ENCODE data around the gene GPR4. TPM values are rescaled to one million over a fixed set of nuclear protein-coding genes. Genes with fewer than 3 reads are reported as not detected.

Gene GPR4
- total RNA-seq, 1 donor from 2014 or later = 5.1 TPM

DNA sequence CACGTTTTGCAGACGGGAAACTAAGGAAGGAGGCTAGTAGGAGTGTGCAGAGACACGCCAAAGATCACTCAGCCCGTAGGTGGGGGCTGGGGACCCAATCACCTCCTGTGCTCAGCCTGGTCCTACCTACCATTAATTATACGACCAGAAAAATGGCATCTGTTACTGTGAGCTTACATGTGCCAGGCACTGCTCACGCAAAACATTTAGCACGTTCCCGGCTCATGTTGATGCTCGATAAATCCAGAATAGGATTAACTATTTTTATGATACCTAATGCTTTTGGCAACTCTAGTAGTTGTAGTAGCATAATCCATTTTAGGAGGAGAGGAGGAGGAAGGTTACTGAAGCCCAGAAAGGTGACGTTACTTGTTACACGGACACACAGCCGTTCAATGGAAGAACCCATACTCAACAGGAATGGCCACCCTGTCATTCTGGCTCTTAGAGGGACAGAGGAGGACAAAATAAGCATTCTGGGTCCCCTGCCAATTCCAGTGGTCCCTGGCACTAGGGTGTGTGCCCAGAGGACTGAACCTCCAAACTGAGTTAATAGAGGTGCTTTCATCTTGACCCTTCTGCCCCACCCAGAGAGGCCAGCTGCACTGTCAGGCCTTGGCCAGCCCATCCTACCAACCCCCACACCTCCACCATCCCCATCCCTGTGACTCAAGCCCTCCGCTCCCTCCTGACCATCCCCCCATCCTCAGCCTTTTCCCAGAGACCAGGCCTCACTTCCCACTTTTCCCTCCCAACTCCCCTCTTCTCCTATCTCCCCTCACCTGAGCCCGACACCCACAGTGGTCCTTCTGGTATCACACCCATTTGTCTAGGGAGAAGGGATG, 42.1 kb upstream of the GPR4 start:
- intact Hi-C loops (cut with micrococcal nuclease) = loop anchor here (10.0 kb wide), 1 partner anchor 119 kb away; no protein-coding TSS in a partner anchor
- Histone ChIP-seq H3K27ac (replicated peaks) (no peak overlapping the region), H3K27me3 (ENCODE audit: low read depth) (peaks cover 7% of the 10 kb centered on the region), H3K4me1 (peaks cover 54% of the 10 kb centered on the region), H3K4me3 (no peak overlapping the region), H3K36me3 (no peaks in the 10 kb centered on the region), H3K9me3 (replicated peaks) (no peaks in the 10 kb centered on the region)
- TF ChIP-seq, protein P1, sequence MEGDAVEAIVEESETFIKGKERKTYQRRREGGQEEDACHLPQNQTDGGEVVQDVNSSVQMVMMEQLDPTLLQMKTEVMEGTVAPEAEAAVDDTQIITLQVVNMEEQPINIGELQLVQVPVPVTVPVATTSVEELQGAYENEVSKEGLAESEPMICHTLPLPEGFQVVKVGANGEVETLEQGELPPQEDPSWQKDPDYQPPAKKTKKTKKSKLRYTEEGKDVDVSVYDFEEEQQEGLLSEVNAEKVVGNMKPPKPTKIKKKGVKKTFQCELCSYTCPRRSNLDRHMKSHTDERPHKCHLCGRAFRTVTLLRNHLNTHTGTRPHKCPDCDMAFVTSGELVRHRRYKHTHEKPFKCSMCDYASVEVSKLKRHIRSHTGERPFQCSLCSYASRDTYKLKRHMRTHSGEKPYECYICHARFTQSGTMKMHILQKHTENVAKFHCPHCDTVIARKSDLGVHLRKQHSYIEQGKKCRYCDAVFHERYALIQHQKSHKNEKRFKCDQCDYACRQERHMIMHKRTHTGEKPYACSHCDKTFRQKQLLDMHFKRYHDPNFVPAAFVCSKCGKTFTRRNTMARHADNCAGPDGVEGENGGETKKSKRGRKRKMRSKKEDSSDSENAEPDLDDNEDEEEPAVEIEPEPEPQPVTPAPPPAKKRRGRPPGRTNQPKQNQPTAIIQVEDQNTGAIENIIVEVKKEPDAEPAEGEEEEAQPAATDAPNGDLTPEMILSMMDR (IDR thresholded peaks at IDR 0.05; ENCODE audit: borderline replicate concordance) = no peak
- no peak for DNase-seq

DNA sequence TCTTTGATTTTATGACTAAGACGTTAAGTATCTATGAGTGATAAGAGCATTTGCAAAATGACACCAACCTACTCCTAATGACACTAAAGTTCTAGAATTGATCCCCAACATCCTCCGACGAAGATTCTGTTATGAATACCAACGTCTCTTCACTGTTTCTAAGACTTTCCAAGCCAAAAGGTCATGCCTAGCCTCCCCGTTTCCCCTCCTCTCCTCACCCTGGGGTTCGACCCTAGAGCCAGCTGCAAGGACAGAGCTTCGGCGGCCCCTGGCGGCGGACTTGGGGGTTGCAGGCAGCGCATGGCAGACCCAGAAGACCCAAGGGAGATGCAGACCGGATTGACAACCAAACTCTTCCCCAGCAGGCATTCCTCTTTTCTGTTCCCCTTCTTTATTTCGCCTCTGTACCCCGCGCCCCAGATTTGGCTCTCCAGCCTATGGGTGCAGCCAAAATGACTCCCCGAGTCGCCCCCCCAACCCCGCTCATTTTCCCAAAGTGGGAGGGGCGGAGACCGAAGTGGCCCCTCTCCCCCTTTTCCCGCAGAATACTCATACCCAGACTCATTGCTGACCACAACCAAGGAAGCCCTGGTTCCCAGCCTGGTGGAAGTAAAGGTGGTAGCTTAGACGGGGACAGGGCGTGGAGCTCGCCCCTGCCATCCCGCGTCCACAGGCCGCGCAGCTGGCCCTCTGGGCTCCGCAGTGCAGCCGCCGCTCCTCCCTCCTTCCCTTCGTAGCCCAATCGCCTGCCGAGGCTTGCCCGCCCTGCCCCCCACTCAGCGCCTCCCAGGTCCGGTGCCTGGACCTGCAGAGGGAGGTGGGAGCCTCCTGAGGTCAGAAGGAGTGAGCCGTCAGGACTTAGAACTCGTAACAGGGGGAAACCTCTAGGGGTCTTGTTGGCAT, 41.3 kb upstream of the GPR4 start:
- H3K27me3 ChIP-seq (ENCODE audit: low read depth) = peaks cover 7% of the 10 kb centered on the region
- TF ChIP-seq, protein P1 (IDR thresholded peaks at IDR 0.05; ENCODE audit: borderline replicate concordance) = peak; percentile 98
- peaks cover 63% of the 10 kb centered on the region for H3K4me1 ChIP-seq
- H3K36me3 ChIP-seq = no peaks in the 10 kb centered on the region
- peak overlapping the region; percentile 91 for H3K27ac ChIP-seq (replicated peaks)
- H3K4me3 ChIP-seq = peak overlapping the region; percentile 67
- DNase-seq = peak; percentile 85
- intact Hi-C loops (cut with micrococcal nuclease) = loop anchor here (10.0 kb wide), 1 partner anchor 118 kb away; no protein-coding TSS in a partner anchor
- no peaks in the 10 kb centered on the region for H3K9me3 ChIP-seq (replicated peaks)

DNA sequence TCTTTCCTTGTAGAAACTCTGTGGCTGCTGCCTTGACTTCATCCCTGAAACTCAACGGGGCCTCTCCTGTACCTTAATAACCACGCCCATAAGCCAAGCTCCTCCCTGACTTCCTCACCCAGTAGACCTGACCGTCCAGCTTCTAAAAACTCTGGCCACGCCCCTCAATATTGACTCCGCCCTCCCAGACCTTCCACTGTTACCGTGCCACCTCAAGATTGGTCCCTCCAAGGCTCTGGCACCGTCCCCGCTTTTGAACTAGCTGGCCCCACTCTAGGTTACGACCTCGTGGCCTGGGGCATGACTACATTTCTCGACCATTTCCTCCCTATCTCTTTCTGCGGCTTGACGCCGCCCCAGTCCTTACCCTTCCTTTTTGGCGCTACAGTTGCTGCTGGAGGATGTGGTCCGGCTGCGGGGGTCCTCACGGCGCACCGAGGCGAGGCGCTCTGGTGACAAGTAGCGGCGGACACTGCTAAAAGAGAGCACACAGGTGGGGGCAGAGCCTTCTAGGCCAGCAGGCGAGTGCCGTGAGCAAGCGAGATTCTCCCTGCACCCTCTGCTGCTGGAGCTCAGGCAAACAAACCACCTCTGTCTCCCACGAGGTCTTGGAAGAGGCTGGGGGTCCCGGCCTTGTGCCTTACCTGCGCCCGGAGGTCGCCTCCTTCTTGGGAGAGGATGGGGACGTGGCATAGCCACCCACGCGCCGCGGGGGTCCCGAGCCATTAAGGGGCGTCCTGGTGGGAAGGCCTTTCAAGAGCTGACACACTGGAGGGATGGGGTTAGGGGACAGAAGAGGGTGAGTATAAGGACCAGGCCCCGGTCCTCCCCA, 39.5 kb upstream of the GPR4 start:
- DNase-seq = peak; percentile 74

DNA sequence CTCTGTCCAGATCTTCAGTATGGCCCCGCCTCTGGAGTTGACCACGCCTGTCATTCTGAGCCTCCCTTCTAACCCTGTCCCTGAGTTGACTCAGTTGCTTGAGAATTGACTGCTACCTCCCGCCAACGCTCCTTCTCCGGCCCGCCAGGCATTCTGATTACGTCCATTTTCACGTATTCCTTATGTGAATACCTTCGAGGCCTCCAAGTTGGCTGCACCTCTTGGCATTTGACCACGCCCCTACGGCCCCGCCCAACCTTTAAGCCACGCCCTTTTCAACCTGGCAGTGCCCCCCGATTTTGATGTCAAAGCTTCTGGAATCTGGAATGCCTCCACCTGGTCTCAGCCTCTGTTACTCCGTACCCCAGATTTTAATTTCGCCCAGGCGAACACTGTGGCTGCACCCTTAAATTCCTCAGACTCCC, 38.8 kb upstream of the GPR4 start:
- H3K36me3 ChIP-seq = no peaks in the 10 kb centered on the region
- intact Hi-C loops (cut with micrococcal nuclease) = loop anchor here (10.0 kb wide), 1 partner anchor 116 kb away; no protein-coding TSS in a partner anchor
- H3K27me3 ChIP-seq (ENCODE audit: low read depth) = no peaks in the 10 kb centered on the region
- DNase-seq = no peak
- TF ChIP-seq, protein P1 (IDR thresholded peaks at IDR 0.05; ENCODE audit: borderline replicate concordance) = no peak
- H3K4me3 ChIP-seq = peak overlapping the region; percentile 67
- no peaks in the 10 kb centered on the region for H3K9me3 ChIP-seq (replicated peaks)
- H3K27ac ChIP-seq (replicated peaks) = peak overlapping the region; percentile 91
- H3K4me1 ChIP-seq = peaks cover 69% of the 10 kb centered on the region

More for the DNA sequence above, 39.5 kb upstream of the GPR4 start:
- no peaks in the 10 kb centered on the region for H3K9me3 ChIP-seq (replicated peaks)
- peak overlapping the region; percentile 67 for H3K4me3 ChIP-seq
- peaks cover 2% of the 10 kb centered on the region for H3K27me3 ChIP-seq (ENCODE audit: low read depth)
- H3K27ac ChIP-seq (replicated peaks) = peak overlapping the region; percentile 91
- intact Hi-C loops (cut with micrococcal nuclease) = loop anchor here (10.0 kb wide), 1 partner anchor 117 kb away; no protein-coding TSS in a partner anchor
- peaks cover 76% of the 10 kb centered on the region for H3K4me1 ChIP-seq
- TF ChIP-seq, protein P1 (IDR thresholded peaks at IDR 0.05; ENCODE audit: borderline replicate concordance) = no peak
- H3K36me3 ChIP-seq = no peaks in the 10 kb centered on the region
